ENCODE data around the gene CKAP2L. TPM values are rescaled to one million over a fixed set of nuclear protein-coding genes. Genes with fewer than 3 reads are reported as not detected.
"Not testable (repeated sequence)": the region's sequence is repeated elsewhere in the genome, so short reads cannot be mapped to it uniquely, and the experiment has no call there.

CKAP2L gene
- total RNA-seq, 1 donor from 2014 or later: 0.30 TPM

DNA sequence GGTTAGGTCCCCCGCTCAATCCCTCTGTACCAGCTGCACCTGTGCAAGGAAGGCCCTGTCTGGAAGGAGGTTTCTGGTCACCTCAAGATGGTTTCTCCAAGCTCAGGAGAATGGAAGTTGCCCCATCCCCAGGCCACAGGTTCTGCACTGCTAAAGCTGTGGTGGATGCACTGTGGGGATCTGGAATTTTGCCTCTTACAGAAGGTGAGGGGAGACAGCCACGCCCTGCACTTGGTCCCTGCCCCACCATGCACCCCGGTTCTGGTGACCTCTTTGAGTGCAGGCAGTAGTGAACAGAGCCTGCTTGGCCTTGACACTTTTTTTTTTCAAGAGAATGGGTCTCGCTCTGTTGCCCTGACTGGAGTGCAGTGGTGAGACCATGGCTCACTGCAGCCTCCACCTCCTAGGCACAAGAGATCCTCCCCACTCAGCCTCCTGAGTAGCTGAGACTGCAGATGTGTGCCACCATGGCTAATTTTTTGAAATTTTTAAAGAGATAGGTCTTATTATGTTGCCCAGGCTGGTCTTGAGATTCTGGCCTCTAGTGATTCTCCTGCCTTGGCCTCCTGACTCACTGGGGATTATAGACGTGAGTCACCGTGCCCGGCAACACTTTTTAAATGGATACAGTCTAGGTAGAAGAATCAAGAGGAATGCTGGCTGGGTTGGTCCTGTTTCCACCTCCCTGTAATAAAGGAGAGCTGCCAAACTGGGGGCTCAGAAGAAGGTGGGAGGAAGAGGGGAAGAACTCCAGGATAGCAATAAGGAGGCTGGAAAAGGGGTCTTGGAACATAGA, 49.4 kb downstream of the CKAP2L start:
- no peak for DNase-seq (ENCODE audit: low spot score)
- intact Hi-C loops (cut with DNase I): no loop called here

DNA sequence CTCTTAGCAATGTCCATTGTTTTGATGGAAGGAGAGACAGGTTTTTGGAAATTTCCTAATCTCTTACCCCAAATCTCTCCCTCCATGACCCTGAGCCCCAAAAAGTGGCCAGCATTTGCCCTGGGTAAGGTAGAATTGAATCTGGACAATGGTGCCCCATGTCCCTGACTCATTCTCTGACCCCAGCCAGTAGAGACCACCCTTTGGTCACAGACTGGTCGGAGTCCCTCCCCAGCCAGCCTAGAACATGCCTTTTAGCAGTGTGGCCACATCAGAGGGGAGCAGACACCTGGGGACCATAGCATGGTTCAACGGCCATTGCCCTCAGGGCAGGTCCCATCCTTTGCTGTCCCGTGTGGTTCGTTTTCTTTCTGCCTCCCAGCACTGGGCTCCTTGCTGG, 50.1 kb downstream of the CKAP2L start:
- no peak for DNase-seq (ENCODE audit: low spot score)
- intact Hi-C loops (cut with DNase I): no loop called here

DNA sequence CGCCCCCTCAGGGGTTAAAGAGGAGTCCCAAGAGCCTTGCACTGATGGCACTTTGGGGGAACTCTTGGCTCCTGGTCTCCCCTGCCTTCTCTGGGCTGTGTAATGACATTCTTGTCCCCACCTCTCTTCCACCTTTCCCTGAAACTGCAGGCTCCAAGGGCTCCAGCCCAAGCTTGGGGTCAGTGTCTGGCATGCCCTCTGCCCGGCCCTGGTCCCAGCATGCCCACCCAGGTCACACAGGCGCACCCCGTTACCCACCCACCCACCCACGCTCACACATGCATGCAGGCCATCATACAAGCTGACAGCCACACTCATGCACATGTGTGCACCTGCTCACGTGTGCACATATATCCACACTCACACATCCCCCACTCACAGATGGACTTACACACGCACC, 50.5 kb downstream of the CKAP2L start:
- no peak for DNase-seq (ENCODE audit: low spot score)
- intact Hi-C loops (cut with DNase I): no loop called here

- no peak for DNase-seq (ENCODE audit: low spot score)
- intact Hi-C loops (cut with DNase I): no loop called here
Measured at GRCh38 chr2:112713585-112713925, 50.9 kb downstream of the CKAP2L start.

DNA sequence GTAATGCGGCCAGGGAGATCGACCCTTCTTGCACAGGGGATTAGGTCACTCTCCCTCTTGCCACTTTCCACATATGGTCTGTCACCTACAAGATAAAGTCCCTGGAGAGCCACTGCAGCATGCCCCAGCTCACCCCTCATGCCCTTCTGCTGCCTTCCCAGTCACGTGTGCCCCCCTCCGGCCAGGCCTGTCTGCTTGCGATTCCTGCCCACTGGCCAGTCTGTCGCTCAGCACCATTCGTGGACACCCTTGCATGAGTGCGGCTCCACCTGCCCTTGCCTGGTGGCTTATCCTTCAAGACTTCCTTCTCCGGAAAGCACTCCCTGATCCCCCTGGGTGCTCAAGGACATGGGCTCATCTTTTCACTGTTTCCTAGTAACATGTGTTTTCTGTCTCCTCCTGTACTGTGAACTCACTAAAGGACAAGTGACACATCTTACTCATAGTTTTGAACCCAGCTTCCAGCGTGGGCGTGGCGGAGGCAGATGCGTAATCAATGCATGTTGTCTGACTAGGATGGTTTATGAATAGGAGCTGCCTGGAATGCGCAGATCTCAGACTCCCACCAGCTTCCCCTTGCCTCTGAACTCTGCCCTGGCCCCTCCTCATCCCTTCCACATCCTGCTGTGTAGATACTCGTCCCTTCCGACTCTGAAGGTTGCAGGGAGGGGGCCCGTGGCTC, 51.4 kb downstream of the CKAP2L start:
- intact Hi-C loops (cut with DNase I): no loop called here
- no peak for DNase-seq (ENCODE audit: low spot score)

- DNase-seq (ENCODE audit: low spot score): no peak
- intact Hi-C loops (cut with DNase I): no loop called here
Measured at GRCh38 chr2:112712465-112712864, 51.9 kb downstream of the CKAP2L start.

DNA sequence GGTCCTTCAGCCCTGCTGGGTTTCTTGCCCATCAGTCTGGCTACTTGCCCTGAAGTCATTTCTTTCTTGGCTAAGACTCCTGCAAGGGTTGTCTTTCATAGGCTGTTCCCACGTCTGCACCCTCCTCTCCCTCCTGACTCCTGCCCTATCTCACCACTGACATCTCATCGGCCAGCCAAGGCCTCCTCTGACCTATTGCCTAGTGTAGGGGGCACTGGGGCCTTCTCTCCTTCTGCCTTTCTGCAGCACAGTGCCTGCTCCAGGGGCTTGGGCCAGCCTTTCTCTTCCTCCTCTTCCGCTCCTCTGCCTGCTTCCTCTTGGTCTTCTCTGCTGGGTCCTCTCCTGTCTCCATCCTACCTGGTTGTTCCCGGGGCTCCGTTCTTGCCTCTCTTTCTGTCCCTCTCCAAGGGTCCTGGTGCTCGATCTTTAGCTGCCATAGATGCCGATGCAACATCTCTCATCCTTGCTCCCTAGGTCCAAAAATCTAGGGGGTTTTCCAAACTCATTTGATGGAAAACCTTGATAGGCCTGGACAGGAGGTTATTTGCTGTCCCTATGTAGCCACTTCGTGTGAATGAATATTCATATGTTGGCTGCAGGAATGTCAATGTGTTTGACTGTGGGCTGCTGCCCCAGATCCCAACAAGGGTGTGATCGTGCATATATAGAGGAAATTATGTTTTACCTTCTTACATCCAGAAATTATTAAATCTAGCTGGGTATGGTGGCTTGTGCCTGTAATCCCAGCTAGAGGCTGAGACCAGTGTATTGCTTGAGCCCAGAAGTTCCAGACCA, 53.3 kb downstream of the CKAP2L start:
- intact Hi-C loops (cut with DNase I): no loop called here
- DNase-seq (ENCODE audit: low spot score): no peak

- DNase-seq (ENCODE audit: low spot score): no peak
- intact Hi-C loops (cut with DNase I): no loop called here
Measured at GRCh38 chr2:112709703-112710102, 54.7 kb downstream of the CKAP2L start.

- intact Hi-C loops (cut with DNase I): no loop called here
- no peak for DNase-seq (ENCODE audit: low spot score)
Measured at GRCh38 chr2:112708968-112709367, 55.4 kb downstream of the CKAP2L start.

- DNase-seq (ENCODE audit: low spot score); intact Hi-C loops (cut with DNase I): not testable (repeated sequence)
Measured at GRCh38 chr2:112706947-112707346, 57.5 kb downstream of the CKAP2L start.

- DNase-seq (ENCODE audit: low spot score): no peak
Measured at GRCh38 chr2:112706170-112706664, 58.2 kb downstream of the CKAP2L start.

GRCh38 chr2:112705575-112705974, 58.8 kb downstream of the CKAP2L start:
- intact Hi-C loops (cut with DNase I): no loop called here
- DNase-seq (ENCODE audit: low spot score): no peak

More at GRCh38 chr2:112706170-112706664, 58.2 kb downstream of the CKAP2L start:
- intact Hi-C loops (cut with DNase I): no loop called here

- no peak for DNase-seq (ENCODE audit: low spot score)
- intact Hi-C loops (cut with DNase I): no loop called here
Measured at GRCh38 chr2:112703684-112704083, 60.7 kb downstream of the CKAP2L start.

- intact Hi-C loops (cut with DNase I): no loop called here
- DNase-seq (ENCODE audit: low spot score): no peak
Measured at GRCh38 chr2:112701052-112701451, 63.4 kb downstream of the CKAP2L start.

GRCh38 chr2:112699984-112700667, 64.3 kb downstream of the CKAP2L start:
- DNase-seq (ENCODE audit: low spot score): no peak
- intact Hi-C loops (cut with DNase I): no loop called here

- intact Hi-C loops (cut with DNase I): no loop called here
Measured at GRCh38 chr2:112698834-112699515, 65.4 kb downstream of the CKAP2L start.

DNA sequence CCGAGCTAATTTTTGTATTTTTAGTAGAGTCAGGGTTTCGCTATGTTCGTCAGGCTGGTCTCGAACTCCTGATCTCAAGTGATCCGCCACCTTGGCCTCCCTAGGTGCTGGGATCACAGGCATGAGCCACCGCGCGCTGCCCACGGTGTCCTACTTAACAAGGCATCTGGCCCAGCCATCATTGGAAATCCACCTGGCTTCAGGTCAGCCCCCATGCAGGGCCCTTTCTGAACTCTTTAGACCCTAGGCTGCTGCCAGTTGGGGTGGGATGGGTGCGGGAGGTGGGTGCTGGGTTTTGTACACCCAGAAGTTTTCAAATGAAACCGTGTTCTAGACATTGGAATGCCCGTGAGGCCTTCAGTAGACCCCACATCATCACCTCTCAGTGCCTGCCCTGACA, 70.2 kb downstream of the CKAP2L start:
- DNase-seq (ENCODE audit: low spot score): no peak
- intact Hi-C loops (cut with DNase I): no loop called here

More at GRCh38 chr2:112698834-112699515, 65.4 kb downstream of the CKAP2L start:
- DNase-seq (ENCODE audit: low spot score): no peak

GRCh38 chr2:112693596-112693995, 70.8 kb downstream of the CKAP2L start:
- intact Hi-C loops (cut with DNase I): no loop called here
- no peak for DNase-seq (ENCODE audit: low spot score)

DNA sequence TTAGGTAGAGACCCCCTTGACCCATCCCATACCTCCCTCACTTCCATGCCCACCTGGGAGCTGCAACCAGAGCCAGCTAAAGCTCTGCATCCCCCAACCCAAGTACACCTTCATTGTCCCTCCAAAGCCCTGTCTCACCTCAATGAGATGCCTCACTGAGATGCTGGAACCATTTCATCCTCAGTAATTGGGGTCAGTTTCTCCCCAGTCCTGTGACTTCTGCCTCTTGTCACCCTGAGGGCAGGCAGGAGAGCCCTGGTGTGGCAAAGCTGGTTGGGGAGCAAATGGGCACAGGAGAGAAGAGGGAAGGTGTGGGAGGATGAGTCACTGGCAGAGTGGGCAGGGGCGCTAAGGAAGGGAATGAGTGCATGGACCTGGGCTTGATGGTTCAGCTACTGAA, 71.5 kb downstream of the CKAP2L start:
- intact Hi-C loops (cut with DNase I): no loop called here
- DNase-seq (ENCODE audit: low spot score): no peak

Data from cardiac septum (tissue), 1 donor.